Stimulated activated CD8-positive, alpha-beta memory T cell treated with anti-CD3 and anti-CD28 coated beads, Interleukin-12 subunit alpha, Interleukin-12 subunit beta, amount 100 ng/mL, for 1 hour (primary cell): ENCODE results near the gene BIRC6.
"Not testable (repeated sequence)": the region's sequence is repeated elsewhere in the genome, so short reads cannot be mapped to it uniquely, and the experiment has no call there.

ENCODE experiments used
- DNase-seq: peaks from one replicate; pipeline ENCODE4 v3.0.0-alpha.2; 2020; ENCODE audit warnings: low read depth

Gene BIRC6

DNA sequence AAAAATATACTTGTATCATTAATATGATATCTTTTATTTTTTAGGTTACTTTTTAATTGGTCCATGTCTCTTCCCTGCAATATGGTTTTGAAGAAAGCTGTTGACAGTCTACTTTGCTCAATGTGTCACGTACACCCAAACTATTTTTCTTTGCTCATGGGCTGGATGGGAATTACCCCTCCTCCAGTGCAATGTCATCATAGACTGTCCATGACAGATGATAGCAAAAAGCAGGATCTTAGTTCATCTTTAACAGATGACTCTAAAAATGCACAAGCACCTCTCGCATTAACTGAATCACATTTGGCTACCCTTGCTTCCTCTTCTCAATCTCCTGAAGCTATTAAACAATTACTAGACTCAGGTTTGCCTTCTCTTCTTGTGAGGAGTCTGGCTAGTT lies 158.1 kb downstream of the BIRC6 start:
- DNase-seq, result no peak

DNA sequence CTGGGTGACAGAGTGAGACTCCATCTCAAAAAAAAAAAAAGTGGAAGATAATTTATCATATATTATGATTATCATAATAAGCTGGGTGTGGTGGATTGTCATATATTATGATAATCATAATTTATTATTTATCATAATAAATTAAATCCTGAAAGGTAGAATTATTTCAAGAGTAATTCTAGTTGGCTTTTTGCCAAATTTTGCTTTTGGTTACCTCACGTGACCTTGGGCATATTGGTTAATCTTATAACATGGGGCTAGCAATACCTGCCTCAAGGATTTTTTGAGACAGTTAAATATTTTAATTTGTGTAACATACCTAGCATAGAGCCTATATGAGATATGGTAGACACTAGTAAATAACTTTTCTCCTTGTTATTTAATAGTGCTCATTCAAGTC lies 159.7 kb downstream of the BIRC6 start:
- DNase-seq, result no peak

GRCh38 chr2:32522770-32523169 lies 165.9 kb downstream of the BIRC6 start:
- no peak for DNase-seq

- no peak for DNase-seq
Measured at GRCh38 chr2:32523686-32524085, 166.9 kb downstream of the BIRC6 start.

DNA sequence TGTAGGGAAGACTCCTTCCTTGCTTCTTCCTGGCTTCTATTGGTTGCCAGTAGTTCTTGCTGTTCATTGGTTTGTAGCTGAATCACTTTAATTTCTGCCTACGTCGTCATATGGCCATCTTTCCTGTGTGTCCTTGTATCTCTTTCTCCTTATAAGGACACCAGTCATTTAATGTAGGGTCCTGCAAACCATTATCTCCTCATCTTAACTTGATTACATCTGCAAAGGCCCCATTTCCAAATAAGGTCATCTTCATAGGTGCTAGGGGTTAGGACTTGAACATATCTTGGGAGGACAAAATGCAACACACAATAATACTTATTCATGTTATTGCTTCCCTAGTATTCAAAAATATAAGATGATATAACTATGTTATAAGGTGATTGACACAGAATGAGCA lies 175.5 kb downstream of the BIRC6 start:
- DNase-seq, result no peak

GRCh38 chr2:32532961-32533360 lies 176.1 kb downstream of the BIRC6 start:
- DNase-seq, result no peak

GRCh38 chr2:32534831-32535230 lies 178.0 kb downstream of the BIRC6 start:
- DNase-seq, result no peak

DNA sequence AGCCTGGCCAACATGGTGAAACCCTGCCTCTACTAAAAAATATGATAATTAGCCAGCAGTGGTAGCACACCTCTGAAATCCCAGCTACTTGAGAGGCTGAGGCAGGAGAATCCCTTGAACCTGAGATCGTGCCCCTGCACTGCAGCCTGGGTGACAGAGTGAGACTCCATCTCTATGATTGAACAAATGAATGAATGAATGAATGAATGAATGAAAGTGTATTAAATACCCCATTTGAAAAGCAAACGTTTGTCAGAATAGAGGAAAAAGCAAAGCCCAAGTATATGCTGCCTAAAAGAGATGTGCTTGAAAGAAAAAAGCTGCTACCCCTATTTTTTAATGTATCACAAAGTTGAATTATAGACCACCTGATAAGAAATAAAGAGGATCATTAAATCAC lies 181.9 kb downstream of the BIRC6 start:
- DNase-seq, result no peak

GRCh38 chr2:32552483-32552882 lies 195.7 kb downstream of the BIRC6 start:
- not testable (repeated sequence) for DNase-seq

- DNase-seq, result no peak
Measured at GRCh38 chr2:32553829-32554432, 197.1 kb downstream of the BIRC6 start.

DNA sequence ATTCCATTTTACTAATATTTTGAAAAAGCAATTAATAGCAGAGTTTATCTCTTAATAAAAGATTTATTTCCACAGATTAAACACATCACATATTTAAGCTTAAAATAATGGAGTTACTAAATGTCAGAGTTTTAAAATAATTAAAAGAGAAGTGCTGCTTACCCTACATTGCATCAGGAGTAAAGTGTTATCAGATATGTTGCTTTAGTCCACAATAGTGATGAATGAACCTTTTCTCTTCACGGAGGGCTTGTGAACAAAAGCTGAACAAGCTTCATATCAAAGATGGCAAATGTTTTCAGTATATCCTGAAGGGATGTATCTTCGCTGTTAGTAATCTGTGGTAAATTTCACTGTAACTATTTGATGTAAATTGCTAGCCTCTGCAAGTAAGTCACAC lies 201.7 kb downstream of the BIRC6 start:
- no peak for DNase-seq

GRCh38 chr2:32559136-32559535 lies 202.3 kb downstream of the BIRC6 start:
- no peak for DNase-seq

- DNase-seq, result no peak
Measured at GRCh38 chr2:32562906-32563305, 206.1 kb downstream of the BIRC6 start.

DNA sequence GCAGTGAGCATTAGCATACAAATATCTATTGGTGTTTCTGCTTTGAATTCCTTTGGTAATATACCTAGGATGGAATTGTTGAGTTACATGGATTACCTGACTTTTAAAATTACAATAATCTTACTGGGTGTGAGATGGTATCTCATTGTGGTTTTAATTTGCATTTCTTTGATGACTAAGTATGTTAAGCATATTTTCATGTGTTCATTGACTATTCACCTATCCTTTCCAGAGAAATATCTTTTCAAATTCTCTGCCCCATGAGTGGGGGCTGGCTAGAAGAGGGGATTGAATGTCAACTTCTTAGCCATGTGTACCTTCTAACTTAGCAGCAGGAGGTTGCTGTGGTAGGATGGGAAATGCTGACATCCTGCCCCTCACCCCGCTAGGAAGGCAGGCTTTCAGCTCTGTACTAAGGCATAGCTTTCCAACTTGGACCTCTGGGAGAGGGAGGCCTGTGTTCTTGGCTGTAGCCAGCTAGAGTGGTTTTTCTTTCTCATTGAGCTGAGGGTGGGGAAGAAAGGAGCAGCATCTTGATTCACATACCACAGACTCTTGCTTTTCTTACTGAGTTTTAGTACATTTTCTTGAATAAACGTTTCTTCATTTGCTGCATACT lies 207.7 kb downstream of the BIRC6 start:
- DNase-seq, result no peak

DNA sequence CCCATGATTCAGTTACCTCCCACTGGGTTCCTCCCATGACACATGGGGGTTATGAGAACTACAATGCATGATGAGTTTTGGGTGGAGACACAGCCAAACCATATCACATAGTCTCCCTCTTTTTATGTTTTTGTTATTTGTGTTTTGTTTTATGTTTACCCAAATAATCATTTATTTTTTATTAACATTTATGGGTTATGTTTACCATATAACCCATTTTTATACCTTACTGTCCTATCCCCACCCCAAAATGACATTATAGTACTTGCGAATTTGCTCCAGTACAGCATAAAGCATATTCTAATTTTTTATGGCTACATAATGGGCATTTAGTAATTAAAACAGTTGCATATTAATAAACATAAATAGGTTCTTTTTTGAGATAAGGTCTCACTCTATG lies 209.1 kb downstream of the BIRC6 start:
- DNase-seq, result no peak

DNA sequence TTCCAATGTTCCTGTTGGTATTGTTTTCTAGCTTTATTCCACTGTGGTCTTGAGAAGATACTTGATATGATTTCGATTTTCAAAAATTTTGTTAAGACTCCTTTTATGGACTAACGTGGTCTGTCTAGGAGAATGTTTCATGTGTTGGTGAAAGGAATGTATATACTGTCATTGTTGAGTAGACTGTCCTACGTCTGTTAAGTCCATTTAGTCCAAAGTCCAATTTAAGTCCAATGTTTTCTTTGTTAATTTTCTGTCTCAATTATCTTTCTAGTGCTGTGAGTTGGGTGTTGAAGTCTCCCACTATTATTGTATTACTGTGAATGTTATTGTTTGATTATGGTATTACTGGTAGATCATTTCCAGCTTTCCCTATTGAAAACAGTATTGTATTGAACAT lies 215.2 kb downstream of the BIRC6 start:
- DNase-seq, result no peak

DNA sequence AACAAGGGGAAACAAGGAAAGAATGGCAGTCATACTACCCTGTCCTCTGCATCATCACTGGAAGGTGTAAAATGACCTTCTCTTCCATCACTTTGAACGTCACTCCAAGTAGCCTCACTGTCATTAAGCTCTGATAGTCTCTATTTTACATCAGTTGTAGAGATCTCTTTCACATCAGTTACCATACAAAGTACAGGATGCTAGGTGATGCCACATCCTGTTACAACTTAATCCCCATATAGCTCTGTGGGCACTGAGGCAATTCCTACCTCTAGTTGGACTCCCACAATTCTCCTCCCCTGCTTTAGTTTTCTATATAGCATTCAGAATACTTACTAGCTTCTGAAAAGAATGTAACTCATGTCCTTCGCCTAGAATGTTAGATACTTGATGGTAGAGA lies 215.9 kb downstream of the BIRC6 start:
- no peak for DNase-seq

GRCh38 chr2:32591669-32592463 lies 235.0 kb downstream of the BIRC6 start:
- DNase-seq, result no peak

- DNase-seq, result no peak
Measured at GRCh38 chr2:32594573-32594972, 237.8 kb downstream of the BIRC6 start.

GRCh38 chr2:32611366-32611765 lies 254.5 kb downstream of the BIRC6 start:
- DNase-seq, result no peak

DNA sequence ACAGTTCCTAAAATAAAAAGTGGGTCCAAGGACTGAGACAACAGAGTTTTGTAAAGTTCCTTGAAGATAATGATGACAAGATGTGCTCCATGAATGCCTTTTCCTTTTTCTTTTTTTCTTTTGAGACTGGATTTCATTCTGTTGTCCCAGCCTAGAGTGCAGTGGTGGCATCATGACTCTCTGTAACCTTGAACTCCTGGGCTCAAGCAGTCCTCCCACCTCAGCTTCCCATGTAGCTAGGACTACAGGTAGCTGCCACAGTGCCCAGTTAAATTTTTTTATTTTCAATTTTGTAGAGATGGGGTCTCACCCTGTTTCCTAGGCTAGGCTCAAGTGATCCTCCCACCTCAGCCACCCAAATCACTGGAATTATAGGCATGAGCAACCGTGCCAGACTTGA lies 254.9 kb downstream of the BIRC6 start:
- DNase-seq, result no peak

- no peak for DNase-seq
Measured at GRCh38 chr2:32614084-32614483, 257.3 kb downstream of the BIRC6 start.

DNA sequence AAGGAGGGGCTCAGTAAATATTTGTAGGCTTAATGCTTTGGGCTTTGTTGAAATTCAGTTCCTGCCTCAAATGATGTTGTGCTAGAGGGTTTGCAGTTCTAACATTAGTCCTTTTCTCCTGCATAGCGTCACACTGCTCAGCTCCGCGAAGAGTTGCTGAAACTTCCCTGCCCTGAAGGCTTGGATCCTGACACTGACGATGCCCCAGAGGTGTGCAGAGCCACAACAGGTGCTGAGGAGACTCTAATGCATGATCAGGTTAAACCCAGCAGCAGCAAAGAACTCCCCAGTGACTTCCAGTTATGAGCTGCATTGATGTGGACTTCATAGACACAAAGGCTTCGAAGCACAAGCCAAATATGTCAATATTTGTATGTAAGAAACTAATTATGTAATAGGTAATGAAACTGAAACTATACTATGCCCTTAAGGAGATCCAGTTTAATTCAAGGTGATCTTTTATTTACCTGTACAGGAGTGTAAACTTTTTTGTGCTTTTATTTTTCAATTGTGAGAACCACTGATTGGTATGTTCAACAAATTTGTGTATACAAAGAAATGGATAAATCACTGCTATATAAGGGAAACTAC lies 260.9 kb downstream of the BIRC6 start:
- DNase-seq, result no peak
